Brain microvascular endothelial cell (primary cell): ENCODE data around the gene SIL1.
"Not testable (repeated sequence)": the region's sequence is repeated elsewhere in the genome, so short reads cannot be mapped to it uniquely, and the experiment has no call there.

Experiments used
- DNase-seq: peaks from one replicate; pipeline ENCODE4 v3.0.0-alpha.2; 2020
- H3K27ac ChIP-seq: fragments of 250-450 bp; sonication (Bioruptor Pico); 2 replicates; pipeline ENCODE4 v1.5.1; 2020; ENCODE audit warnings: mild to moderate bottlenecking, moderate library complexity
- H3K27me3 ChIP-seq: fragments of 250-450 bp; sonication (Bioruptor Pico); replicated peaks from 2 replicates; pipeline ENCODE4 v1.5.1; 2020; ENCODE audit warnings: mild to moderate bottlenecking
- H3K36me3 ChIP-seq: fragments of 250-450 bp; sonication (Bioruptor Pico); replicated peaks from 2 replicates; pipeline ENCODE4 v1.5.1; 2020; ENCODE audit warnings: mild to moderate bottlenecking
- H3K4me3 ChIP-seq: 2 replicates; pipeline ENCODE4 v1.5.1; 2011; ENCODE audit warnings: low read depth, mild to moderate bottlenecking, control low read depth, low read length, moderate library complexity
- in situ Hi-C: cut with HindIII; loops from 2 replicates; pipeline ENCODE4 v1.10.0; 2017; ENCODE audit warnings: low sequenced_read_pairs, low pct_ligation_motif_present
- TF ChIP-seq, protein P1 (sequence below): IDR thresholded peaks from 2 replicates; pipeline ENCODE4 v1.5.1; 2011; ENCODE audit warnings: low read depth, mild to moderate bottlenecking, moderate library complexity, low read length, control low read depth, inconsistent platforms; ENCODE audit errors: missing control alignments

SIL1 gene

DNA sequence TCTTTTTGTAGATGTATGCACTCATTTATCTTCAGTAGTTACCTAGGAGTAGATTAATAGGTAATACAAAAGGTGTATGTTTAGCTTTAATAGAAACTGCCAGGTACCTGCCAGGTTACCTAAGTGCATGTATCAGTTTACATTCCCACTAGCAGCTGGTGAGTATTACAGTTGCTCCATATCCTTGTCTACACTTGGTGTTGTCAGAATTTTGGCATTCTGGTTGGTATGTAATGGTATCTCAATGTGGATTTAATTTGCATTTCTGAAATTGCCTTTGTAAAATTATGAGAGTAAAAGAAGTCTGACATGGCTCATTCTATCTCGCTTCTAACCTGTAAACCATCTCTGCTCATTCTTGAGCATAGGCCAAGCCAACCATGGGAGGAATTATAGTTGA is 38.3 kb upstream of the SIL1 start:
- H3K27me3 ChIP-seq, result no peaks in the 10 kb centered on the region
- in situ Hi-C loops, result no loop called here
- H3K27ac ChIP-seq, result no peak overlapping the region
- no peaks in the 10 kb centered on the region for H3K36me3 ChIP-seq
- no peak for DNase-seq
- H3K4me3 ChIP-seq, result no peak overlapping the region
- TF ChIP-seq, protein P1, sequence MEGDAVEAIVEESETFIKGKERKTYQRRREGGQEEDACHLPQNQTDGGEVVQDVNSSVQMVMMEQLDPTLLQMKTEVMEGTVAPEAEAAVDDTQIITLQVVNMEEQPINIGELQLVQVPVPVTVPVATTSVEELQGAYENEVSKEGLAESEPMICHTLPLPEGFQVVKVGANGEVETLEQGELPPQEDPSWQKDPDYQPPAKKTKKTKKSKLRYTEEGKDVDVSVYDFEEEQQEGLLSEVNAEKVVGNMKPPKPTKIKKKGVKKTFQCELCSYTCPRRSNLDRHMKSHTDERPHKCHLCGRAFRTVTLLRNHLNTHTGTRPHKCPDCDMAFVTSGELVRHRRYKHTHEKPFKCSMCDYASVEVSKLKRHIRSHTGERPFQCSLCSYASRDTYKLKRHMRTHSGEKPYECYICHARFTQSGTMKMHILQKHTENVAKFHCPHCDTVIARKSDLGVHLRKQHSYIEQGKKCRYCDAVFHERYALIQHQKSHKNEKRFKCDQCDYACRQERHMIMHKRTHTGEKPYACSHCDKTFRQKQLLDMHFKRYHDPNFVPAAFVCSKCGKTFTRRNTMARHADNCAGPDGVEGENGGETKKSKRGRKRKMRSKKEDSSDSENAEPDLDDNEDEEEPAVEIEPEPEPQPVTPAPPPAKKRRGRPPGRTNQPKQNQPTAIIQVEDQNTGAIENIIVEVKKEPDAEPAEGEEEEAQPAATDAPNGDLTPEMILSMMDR, result no peak

- TF ChIP-seq, protein P1, result no peak
- H3K27ac ChIP-seq, result no peak overlapping the region
- H3K4me3 ChIP-seq, result no peak overlapping the region
- H3K36me3 ChIP-seq, result no peaks in the 10 kb centered on the region
- H3K27me3 ChIP-seq, result no peaks in the 10 kb centered on the region
- in situ Hi-C loops, result no loop called here
- DNase-seq, result no peak
Observed at GRCh38 chr5:139232147-139232724, 34.1 kb upstream of the SIL1 start.

DNA sequence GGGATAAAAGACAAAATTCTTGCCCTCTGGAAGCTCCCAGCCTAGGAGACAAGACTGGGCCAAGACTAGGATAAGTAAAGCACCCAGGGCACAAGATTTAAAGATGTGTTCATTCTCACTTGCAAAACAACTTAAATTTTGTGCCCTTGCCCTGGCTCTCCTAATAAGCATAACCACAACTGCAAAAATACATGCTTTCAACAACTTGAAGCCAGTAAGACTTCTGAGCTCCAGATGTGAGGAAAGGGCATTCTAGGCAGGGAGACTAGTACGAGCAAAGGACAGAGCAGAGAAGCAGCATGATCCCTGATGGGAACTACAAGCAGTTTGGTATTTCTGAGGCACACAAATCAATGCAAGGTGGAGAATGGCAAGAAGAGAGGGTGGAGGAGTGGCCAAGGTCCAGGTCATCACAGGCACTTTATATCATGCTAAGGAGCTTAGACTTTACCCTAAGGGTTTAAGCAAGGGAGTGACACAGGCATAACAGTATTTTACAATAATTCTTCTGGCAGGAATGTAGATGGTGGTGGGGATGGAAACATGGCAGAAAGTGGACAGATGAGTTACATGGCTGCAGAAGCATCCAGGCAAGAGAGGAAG is 30.1 kb upstream of the SIL1 start:
- Histone ChIP-seq H3K27me3 (no peaks in the 10 kb centered on the region), H3K27ac (no peak overlapping the region), H3K4me3 (no peak overlapping the region), H3K36me3 (no peaks in the 10 kb centered on the region)
- DNase-seq, result no peak
- TF ChIP-seq, protein P1, result no peak
- in situ Hi-C loops, result no loop called here

GRCh38 chr5:139226131-139226530 is 28.0 kb upstream of the SIL1 start:
- Histone ChIP-seq H3K27ac (no peak overlapping the region), H3K36me3 (no peaks in the 10 kb centered on the region), H3K4me3 (no peak overlapping the region), H3K27me3 (no peaks in the 10 kb centered on the region)
- TF ChIP-seq, protein P1, result no peak
- DNase-seq, result no peak
- in situ Hi-C loops, result no loop called here

DNA sequence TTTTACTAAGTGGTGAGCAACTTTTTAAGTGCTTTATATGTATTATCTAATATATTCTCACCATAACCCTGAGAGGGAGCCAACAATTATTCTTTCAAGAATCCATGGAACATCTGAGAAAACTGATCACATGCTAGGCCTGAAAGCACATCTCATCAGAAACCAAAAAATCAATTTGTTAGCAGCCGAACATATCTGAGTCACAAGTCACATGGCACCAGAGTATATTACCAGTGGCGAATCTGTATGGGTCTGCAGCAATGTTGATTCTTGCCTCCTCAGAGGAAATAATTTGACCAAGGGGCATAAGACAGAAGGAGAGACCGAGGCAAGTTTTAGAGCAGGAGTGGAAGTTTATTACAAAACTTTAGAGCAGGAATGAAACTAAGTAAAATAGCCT is 25.3 kb upstream of the SIL1 start:
- TF ChIP-seq, protein P1, result no peak
- Histone ChIP-seq H3K4me3 (no peak overlapping the region), H3K27ac (no peak overlapping the region), H3K27me3 (no peaks in the 10 kb centered on the region), H3K36me3 (no peaks in the 10 kb centered on the region)
- in situ Hi-C loops, result no loop called here
- DNase-seq, result no peak

- no peaks in the 10 kb centered on the region for H3K36me3 ChIP-seq
- H3K27ac ChIP-seq, result no peak overlapping the region
- TF ChIP-seq, protein P1, result no peak
- H3K27me3 ChIP-seq, result no peaks in the 10 kb centered on the region
- no peak overlapping the region for H3K4me3 ChIP-seq
- in situ Hi-C loops, result no loop called here
- no peak for DNase-seq
Observed at GRCh38 chr5:139222346-139222745, 24.2 kb upstream of the SIL1 start.

DNA sequence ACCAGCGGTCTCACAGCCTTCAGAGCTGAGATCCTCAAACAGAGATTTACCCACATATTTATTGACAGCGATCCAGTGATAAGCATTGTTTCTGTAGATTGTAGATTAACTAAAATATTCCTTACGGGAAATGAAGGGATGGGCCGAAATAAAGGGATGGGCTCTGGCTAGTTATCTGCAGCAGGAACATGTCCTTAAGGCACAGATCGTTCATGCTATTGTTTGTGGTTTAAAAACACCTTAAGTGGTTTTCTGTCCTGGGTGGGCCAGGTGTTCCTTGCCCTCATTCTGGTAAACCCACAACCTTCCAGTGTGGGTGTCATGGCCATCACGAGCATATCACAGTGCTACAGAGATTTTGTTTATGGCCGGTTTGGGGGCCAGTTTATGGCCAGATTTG is 19.9 kb upstream of the SIL1 start:
- H3K27me3 ChIP-seq, H3K4me3 ChIP-seq, H3K27ac ChIP-seq, in situ Hi-C loops, H3K36me3 ChIP-seq, DNase-seq: not testable (repeated sequence)
